GM23338 (cell line): Measurements from ENCODE around the gene CNGA1.

Experiments used
- EZH2 ChIP-seq: fragments of 200-600 bp; sonication (generic); IDR thresholded peaks from one replicate; pipeline ENCODE4 v1.8.0; 2017; ENCODE audit warnings: antibody characterized with exemption, mild to moderate bottlenecking, low read depth; ENCODE audit not compliant: unreplicated experiment
- EZH2phosphoT487 ChIP-seq: fragments of 200-600 bp; sonication (generic); IDR thresholded peaks from one replicate; pipeline ENCODE4 v1.8.1; 2018; ENCODE audit warnings: antibody characterized with exemption; ENCODE audit not compliant: unreplicated experiment
- POLR2AphosphoS5 ChIP-seq: IDR thresholded peaks from 2 replicates; pipeline ENCODE4 v1.6.1; 2016; ENCODE audit warnings: antibody characterized with exemption, low read depth
- ZNF331 ChIP-seq: fragments of 250-450 bp; sonication (Bioruptor Pico); IDR thresholded peaks from 2 replicates; pipeline ENCODE4 v1.5.0; 2020; ENCODE audit warnings: low read depth, mild to moderate bottlenecking, moderate library complexity
- TF ChIP-seq, protein P1 (sequence below), 2 experiments: fragments of 200-600 bp in 1 of 2; sonication (generic) in 1 of 2; conservative IDR thresholded peaks; 2 replicates each; pipeline versions ENCODE4 v1.5.1 to v1.6.1; 2016 to 2017; ENCODE audit warnings: antibody characterized with exemption in 2 of 2, low read depth in 2 of 2, mild to moderate bottlenecking in 2 of 2, moderate library complexity in 1 of 2
- TF ChIP-seq, protein P2 (sequence below): IDR thresholded peaks from one replicate; pipeline ENCODE4 v1.6.1; 2018; ENCODE audit warnings: antibody characterized with exemption; ENCODE audit not compliant: unreplicated experiment

DNA sequence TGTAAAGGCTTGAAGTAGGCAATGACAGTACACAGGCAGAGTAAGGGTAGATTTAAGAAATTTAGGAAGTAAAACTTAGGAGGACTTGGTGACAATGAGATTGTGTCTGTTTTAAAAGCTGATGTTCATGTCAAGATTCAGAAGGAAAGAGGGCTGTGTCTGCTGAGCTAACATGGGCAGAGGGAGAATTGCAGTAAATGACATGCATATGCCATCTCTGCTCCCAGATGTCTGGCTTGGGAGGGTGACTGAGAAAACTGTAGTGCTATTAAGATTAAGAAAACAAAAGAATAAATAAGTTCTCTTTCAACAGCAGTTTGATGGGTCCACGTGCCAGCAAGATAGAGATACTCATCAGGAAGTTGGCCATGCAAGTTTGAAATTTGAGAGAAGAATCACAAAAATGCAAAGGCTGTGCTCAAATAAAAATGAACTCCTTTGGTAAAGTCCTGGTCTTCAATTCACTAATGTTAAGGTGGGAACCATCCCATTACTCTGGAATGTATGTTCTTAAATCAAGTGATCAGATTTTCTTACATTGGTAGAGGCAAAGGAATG is 109.3 kb downstream of the CNGA1 start:
- TF ChIP-seq, protein P1, sequence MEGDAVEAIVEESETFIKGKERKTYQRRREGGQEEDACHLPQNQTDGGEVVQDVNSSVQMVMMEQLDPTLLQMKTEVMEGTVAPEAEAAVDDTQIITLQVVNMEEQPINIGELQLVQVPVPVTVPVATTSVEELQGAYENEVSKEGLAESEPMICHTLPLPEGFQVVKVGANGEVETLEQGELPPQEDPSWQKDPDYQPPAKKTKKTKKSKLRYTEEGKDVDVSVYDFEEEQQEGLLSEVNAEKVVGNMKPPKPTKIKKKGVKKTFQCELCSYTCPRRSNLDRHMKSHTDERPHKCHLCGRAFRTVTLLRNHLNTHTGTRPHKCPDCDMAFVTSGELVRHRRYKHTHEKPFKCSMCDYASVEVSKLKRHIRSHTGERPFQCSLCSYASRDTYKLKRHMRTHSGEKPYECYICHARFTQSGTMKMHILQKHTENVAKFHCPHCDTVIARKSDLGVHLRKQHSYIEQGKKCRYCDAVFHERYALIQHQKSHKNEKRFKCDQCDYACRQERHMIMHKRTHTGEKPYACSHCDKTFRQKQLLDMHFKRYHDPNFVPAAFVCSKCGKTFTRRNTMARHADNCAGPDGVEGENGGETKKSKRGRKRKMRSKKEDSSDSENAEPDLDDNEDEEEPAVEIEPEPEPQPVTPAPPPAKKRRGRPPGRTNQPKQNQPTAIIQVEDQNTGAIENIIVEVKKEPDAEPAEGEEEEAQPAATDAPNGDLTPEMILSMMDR (conservative IDR thresholded peaks at IDR 0.05; ENCODE audit: low read depth in 2 of 2) = no peak
- TF ChIP-seq ZNF331 (CRISPR knock-in tag) (no peak), POLR2AphosphoS5 (no peak), EZH2 (no peak), EZH2phosphoT487 (no peak)
- TF ChIP-seq, protein P2, sequence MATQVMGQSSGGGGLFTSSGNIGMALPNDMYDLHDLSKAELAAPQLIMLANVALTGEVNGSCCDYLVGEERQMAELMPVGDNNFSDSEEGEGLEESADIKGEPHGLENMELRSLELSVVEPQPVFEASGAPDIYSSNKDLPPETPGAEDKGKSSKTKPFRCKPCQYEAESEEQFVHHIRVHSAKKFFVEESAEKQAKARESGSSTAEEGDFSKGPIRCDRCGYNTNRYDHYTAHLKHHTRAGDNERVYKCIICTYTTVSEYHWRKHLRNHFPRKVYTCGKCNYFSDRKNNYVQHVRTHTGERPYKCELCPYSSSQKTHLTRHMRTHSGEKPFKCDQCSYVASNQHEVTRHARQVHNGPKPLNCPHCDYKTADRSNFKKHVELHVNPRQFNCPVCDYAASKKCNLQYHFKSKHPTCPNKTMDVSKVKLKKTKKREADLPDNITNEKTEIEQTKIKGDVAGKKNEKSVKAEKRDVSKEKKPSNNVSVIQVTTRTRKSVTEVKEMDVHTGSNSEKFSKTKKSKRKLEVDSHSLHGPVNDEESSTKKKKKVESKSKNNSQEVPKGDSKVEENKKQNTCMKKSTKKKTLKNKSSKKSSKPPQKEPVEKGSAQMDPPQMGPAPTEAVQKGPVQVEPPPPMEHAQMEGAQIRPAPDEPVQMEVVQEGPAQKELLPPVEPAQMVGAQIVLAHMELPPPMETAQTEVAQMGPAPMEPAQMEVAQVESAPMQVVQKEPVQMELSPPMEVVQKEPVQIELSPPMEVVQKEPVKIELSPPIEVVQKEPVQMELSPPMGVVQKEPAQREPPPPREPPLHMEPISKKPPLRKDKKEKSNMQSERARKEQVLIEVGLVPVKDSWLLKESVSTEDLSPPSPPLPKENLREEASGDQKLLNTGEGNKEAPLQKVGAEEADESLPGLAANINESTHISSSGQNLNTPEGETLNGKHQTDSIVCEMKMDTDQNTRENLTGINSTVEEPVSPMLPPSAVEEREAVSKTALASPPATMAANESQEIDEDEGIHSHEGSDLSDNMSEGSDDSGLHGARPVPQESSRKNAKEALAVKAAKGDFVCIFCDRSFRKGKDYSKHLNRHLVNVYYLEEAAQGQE = no peak
